RWPE2 (cell line): ENCODE measurements around the gene OBSCN.
A peak's percentile ranks its signal among the peaks of the same experiment; 100 is the strongest.

ENCODE experiments used
- ATAC-seq: fragments of 200-7000 bp; cut with Tn5 transposase; 3 replicates; pipeline ENCODE4 v1.9.1; 2021; ENCODE audit warnings: low read depth
- DNase-seq: peaks from one replicate; pipeline ENCODE4 v3.0.0-alpha.2; 2020; ENCODE audit warnings: low spot score
- H3K27ac ChIP-seq: fragments of 450-650 bp; 2 replicates; pipeline ENCODE4 v1.5.1; 2017; ENCODE audit warnings: mild to moderate bottlenecking; ENCODE audit not compliant: poor library complexity, severe bottlenecking
- H3K27me3 ChIP-seq: fragments of 250-450 bp; sonication (Bioruptor Pico); 2 replicates; pipeline ENCODE4 v1.5.1; 2021; ENCODE audit warnings: mild to moderate bottlenecking, moderate library complexity; ENCODE audit not compliant: insufficient read depth, poor library complexity, severe bottlenecking
- H3K36me3 ChIP-seq: fragments of 250-450 bp; sonication (Bioruptor Pico); 2 replicates; pipeline ENCODE4 v1.5.1; 2020; ENCODE audit warnings: low read depth, mild to moderate bottlenecking, moderate library complexity
- H3K4me1 ChIP-seq: fragments of 250-450 bp; sonication (Bioruptor Pico); 2 replicates; pipeline ENCODE4 v1.5.1; 2021; ENCODE audit warnings: mild to moderate bottlenecking, moderate library complexity; ENCODE audit not compliant: insufficient read depth, poor library complexity, severe bottlenecking
- H3K4me3 ChIP-seq: fragments of 250-450 bp; sonication (Bioruptor Pico); 2 replicates; pipeline ENCODE4 v1.5.1; 2021; ENCODE audit warnings: mild to moderate bottlenecking, moderate library complexity; ENCODE audit not compliant: severe bottlenecking
- H3K9me3 ChIP-seq: fragments of 250-450 bp; sonication (Bioruptor Pico); 2 replicates; pipeline ENCODE4 v1.5.1; 2021; ENCODE audit warnings: mild to moderate bottlenecking, moderate library complexity; ENCODE audit not compliant: severe bottlenecking
- TF ChIP-seq, protein P1 (sequence below): fragments of 450-650 bp; IDR thresholded peaks from one replicate; pipeline ENCODE4 v1.5.1; 2017; ENCODE audit warnings: mild to moderate bottlenecking, moderate library complexity; ENCODE audit not compliant: poor library complexity, severe bottlenecking

The OBSCN gene

GRCh38 chr1:228354390-228355320 is 146.8 kb downstream of the OBSCN start:
- Histone ChIP-seq H3K4me1 (no peaks in the 10 kb centered on the region), H3K4me3 (no peak overlapping the region), H3K27ac (no peak overlapping the region), H3K9me3 (no peaks in the 10 kb centered on the region), H3K36me3 (no peaks in the 10 kb centered on the region), H3K27me3 (no peaks in the 10 kb centered on the region)
- TF ChIP-seq, protein P1, sequence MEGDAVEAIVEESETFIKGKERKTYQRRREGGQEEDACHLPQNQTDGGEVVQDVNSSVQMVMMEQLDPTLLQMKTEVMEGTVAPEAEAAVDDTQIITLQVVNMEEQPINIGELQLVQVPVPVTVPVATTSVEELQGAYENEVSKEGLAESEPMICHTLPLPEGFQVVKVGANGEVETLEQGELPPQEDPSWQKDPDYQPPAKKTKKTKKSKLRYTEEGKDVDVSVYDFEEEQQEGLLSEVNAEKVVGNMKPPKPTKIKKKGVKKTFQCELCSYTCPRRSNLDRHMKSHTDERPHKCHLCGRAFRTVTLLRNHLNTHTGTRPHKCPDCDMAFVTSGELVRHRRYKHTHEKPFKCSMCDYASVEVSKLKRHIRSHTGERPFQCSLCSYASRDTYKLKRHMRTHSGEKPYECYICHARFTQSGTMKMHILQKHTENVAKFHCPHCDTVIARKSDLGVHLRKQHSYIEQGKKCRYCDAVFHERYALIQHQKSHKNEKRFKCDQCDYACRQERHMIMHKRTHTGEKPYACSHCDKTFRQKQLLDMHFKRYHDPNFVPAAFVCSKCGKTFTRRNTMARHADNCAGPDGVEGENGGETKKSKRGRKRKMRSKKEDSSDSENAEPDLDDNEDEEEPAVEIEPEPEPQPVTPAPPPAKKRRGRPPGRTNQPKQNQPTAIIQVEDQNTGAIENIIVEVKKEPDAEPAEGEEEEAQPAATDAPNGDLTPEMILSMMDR, result no peak
- ATAC-seq (peak; percentile 56; the same call in 2 of the 3 replicates), DNase-seq (no peak)

DNA sequence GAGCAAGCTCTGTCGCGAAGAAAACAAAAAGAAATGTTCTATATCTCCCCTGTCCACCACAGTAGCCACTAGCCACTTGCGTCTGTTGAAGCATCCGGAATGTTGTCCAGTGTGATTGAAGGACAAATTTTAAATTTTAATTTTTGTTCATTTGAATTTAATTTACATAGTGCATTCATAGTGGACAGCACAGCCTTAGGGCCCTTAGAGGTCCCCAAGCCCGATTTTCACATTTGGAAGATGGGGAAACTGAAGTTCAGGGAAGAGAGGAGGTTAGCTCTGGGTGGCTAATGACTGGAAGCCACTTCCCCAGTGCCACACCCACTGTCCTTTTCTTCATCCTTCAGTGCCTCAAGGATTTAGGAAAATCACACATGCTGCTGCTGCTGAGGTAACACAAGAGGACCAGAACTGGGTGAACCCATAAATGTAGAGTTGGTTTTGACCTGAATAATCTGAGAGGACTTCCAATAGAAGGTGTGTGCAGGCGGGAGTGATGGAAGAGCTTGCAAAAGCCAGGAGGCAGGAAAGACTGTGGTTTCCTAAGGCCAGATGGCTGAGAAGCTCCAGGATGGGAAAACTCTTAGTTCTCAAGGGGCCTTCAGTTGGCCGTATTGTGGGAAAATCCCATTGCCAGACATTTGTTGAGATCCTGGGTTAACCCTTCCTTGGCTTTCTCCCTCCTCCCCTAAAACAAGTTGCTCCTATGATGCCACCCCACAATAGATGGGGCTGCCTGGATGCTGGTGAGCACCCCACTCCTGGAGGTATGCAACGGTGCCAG is 149.2 kb downstream of the OBSCN start:
- H3K4me3 ChIP-seq, result no peak overlapping the region
- H3K4me1 ChIP-seq, result no peaks in the 10 kb centered on the region
- no peak overlapping the region for H3K27ac ChIP-seq
- no peaks in the 10 kb centered on the region for H3K36me3 ChIP-seq
- no peak for ATAC-seq
- no peaks in the 10 kb centered on the region for H3K27me3 ChIP-seq
- DNase-seq, result no peak
- TF ChIP-seq, protein P1, result no peak
- H3K9me3 ChIP-seq, result no peaks in the 10 kb centered on the region

DNA sequence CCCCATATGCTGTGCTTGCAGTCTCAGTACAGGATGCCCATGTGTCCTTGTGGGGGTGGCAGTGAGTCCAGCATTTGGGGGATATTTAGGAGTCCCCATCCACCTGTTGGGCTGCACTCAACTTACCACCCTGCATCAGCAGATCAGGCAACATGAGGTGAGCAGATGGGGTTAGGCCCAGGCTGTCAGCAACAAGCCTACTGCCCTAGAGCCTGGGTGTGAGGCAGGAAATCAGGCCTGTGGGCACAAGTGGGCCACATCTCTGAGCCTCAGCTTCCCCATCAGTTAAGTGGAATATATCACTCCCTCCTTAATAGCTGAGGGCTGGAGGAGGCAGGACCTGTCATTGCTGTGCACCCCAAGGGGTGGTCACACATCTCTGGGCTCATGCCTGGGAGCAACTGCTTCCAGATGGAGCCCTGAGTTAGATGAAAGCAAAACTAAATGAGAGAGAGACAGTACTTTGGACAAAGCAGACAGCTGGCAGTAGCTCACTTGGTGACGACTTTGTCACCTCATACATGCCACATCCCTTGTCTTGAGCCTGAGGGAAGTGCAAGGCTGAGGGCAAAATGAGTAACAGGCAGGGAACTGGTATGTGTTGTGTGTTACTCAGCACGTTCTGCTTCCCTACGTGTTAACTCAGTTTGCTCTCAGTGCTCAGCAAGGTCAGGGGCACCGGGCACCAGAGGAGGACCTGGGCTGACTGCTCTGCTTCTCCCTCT is 150.4 kb downstream of the OBSCN start:
- H3K9me3 ChIP-seq, result no peaks in the 10 kb centered on the region
- ATAC-seq (no peak), DNase-seq (no peak)
- no peak overlapping the region for H3K4me3 ChIP-seq
- TF ChIP-seq, protein P1, result no peak
- H3K27me3 ChIP-seq, result no peaks in the 10 kb centered on the region
- no peaks in the 10 kb centered on the region for H3K4me1 ChIP-seq
- no peak overlapping the region for H3K27ac ChIP-seq
- no peaks in the 10 kb centered on the region for H3K36me3 ChIP-seq

DNA sequence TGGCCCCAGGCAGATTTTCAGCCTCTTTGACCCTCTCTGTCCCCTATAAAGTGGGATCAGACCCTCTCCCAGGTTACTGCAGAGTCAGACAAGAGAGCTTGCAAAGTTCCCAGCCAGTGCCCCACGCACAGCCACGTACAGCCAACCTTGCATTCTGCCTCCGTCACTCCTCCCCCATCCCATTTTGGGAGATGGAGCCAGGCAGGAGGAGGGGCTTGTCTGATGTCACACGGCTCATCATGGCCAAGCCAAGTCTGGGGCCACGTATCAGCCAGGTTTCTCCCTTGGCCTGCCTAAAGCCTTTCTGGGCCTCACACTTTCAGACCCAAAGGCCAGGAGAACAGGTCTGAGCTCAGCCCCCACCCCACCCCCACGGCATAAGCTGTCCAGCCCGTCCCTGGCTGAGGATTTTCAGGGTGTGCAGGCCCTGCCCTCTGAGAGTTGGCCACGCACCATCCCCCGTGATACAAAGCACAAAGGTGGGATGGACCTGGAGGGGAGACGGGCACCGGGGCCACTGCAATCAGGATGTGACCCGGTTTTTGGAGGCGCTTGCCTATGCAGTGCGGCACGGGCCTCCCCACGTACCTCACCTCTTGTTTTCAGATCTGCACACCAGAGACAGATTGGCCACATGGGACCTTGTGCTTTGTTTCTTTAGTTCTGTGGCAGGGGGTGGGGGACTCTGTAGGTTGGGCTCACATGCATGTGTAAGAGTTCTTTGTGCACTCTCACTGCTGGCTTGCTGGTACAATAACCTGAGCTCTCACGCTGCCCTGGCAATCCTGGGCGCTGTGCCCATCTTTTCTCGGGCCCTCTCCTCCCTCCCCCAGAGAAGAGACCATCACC is 151.1 kb downstream of the OBSCN start:
- no peak overlapping the region for H3K4me3 ChIP-seq
- no peak overlapping the region for H3K27ac ChIP-seq
- no peaks in the 10 kb centered on the region for H3K27me3 ChIP-seq
- ATAC-seq (no peak), DNase-seq (no peak)
- no peaks in the 10 kb centered on the region for H3K36me3 ChIP-seq
- H3K9me3 ChIP-seq, result no peaks in the 10 kb centered on the region
- no peaks in the 10 kb centered on the region for H3K4me1 ChIP-seq
- TF ChIP-seq, protein P1, result no peak
